ENCODE results near the gene TOM1L2.

TOM1L2 gene

GRCh38 chr17:17820046-17820445 is 152.2 kb downstream of the TOM1L2 start:
- Histone ChIP-seq H3K9me3 (ENCODE audit: insufficient read depth, low read depth, low read length) (no peaks in the 10 kb centered on the region), H3K4me3 (ENCODE audit: low read length) (no peak overlapping the region), H3K27ac (ENCODE audit: low read depth, low read length) (no peak overlapping the region), H3K27me3 (ENCODE audit: insufficient read depth, low read length) (0 out of 2 replicates have a peak, but pooled peaks cover 5% of the 10 kb centered on the region), H3K9ac (ENCODE audit: low read depth, low read length) (no peak overlapping the region), H3K36me3 (ENCODE audit: insufficient read depth, low read length) (peaks cover 49% of the 10 kb centered on the region), H3K4me1 (ENCODE audit: insufficient read depth, low read length) (peaks cover 18% of the 10 kb centered on the region)
- 76% methylated on average over 10 of the region's 10 CpGs for WGBS

- Histone ChIP-seq H3K9ac (ENCODE audit: low read depth, low read length) (no peak overlapping the region), H3K36me3 (ENCODE audit: insufficient read depth, low read length) (peaks cover 54% of the 10 kb centered on the region), H3K9me3 (ENCODE audit: insufficient read depth, low read depth, low read length) (no peaks in the 10 kb centered on the region), H3K4me1 (ENCODE audit: insufficient read depth, low read length) (peaks cover 13% of the 10 kb centered on the region), H3K4me3 (ENCODE audit: low read length) (no peak overlapping the region), H3K27ac (ENCODE audit: low read depth, low read length) (no peak overlapping the region), H3K27me3 (ENCODE audit: insufficient read depth, low read length) (0 out of 2 replicates have a peak, but pooled peaks cover 5% of the 10 kb centered on the region)
- WGBS: 65% methylated on average over 12 of the region's 12 CpGs
Measured at GRCh38 chr17:17819561-17819995, 152.6 kb downstream of the TOM1L2 start.

- Histone ChIP-seq H3K27me3 (ENCODE audit: insufficient read depth, low read length) (0 out of 2 replicates have a peak, but pooled peaks cover 5% of the 10 kb centered on the region), H3K4me1 (ENCODE audit: insufficient read depth, low read length) (peaks cover 9% of the 10 kb centered on the region), H3K4me3 (ENCODE audit: low read length) (no peak overlapping the region), H3K27ac (ENCODE audit: low read depth, low read length) (no peak overlapping the region), H3K9ac (ENCODE audit: low read depth, low read length) (no peak overlapping the region), H3K9me3 (ENCODE audit: insufficient read depth, low read depth, low read length) (no peaks in the 10 kb centered on the region), H3K36me3 (ENCODE audit: insufficient read depth, low read length) (peaks cover 58% of the 10 kb centered on the region)
- 94% methylated on average over 12 of the region's 12 CpGs for WGBS
Measured at GRCh38 chr17:17819111-17819510, 153.1 kb downstream of the TOM1L2 start.

GRCh38 chr17:17818088-17818526 is 154.1 kb downstream of the TOM1L2 start:
- H3K4me1 ChIP-seq (ENCODE audit: insufficient read depth, low read length): peaks cover 3% of the 10 kb centered on the region; the same call in 1 of the 2 replicates

GRCh38 chr17:17817552-17817947 is 154.7 kb downstream of the TOM1L2 start:
- Histone ChIP-seq H3K27me3 (ENCODE audit: insufficient read depth, low read length) (no peaks in the 10 kb centered on the region), H3K4me3 (ENCODE audit: low read length) (no peak overlapping the region)
- 93% methylated on average over 10 of the region's 10 CpGs for WGBS

More at GRCh38 chr17:17818088-17818526, 154.1 kb downstream of the TOM1L2 start:
- Histone ChIP-seq H3K27ac (ENCODE audit: low read depth, low read length) (no peak overlapping the region), H3K9me3 (ENCODE audit: insufficient read depth, low read depth, low read length) (no peaks in the 10 kb centered on the region), H3K27me3 (ENCODE audit: insufficient read depth, low read length) (0 out of 2 replicates have a peak, but pooled peaks cover 4% of the 10 kb centered on the region), H3K9ac (ENCODE audit: low read depth, low read length) (no peak overlapping the region), H3K4me3 (ENCODE audit: low read length) (no peak overlapping the region), H3K36me3 (ENCODE audit: insufficient read depth, low read length) (peaks cover 66% of the 10 kb centered on the region)
- 84% methylated on average over 10 of the region's 10 CpGs for WGBS

DNA sequence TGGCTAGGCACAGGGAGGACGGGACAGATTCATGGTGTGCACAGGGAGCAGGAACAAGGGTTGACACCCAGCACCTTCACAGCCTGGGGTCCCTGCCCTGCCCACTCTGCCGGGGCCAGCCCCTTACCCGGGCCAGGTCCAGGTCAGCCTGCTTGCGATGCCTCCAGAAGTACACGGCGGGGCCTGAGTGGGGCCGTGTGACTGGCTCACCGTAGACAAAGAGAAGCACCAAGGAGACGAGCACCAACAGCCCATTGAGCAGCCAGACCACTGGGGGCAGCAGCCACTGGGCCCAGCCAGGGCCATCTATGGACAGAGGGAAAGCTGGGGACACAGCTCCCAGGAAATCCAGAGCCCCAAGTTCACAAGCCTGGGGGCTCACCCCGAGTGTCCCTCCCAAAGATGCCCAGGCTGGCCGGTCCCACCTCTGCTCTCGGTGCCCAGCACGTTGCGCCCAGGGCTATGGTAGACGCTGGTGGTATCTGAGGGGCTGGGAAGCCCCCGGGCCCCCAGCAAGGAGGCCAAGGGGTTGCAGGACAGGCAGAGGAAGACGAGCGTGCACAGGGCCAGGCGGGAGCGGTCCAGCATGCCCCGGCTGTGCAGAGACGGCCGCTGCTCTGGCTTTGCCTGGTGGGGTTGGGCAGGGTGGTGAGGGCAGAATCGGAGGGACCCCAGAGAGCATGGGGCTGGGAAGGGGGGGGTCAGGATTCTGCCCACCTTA is 155.2 kb downstream of the TOM1L2 start:
- Histone ChIP-seq H3K4me1 (ENCODE audit: insufficient read depth, low read length) (peaks cover 2% of the 10 kb centered on the region), H3K36me3 (ENCODE audit: insufficient read depth, low read length) (peaks cover 70% of the 10 kb centered on the region), H3K27ac (ENCODE audit: low read depth, low read length) (no peak overlapping the region), H3K9ac (ENCODE audit: low read depth, low read length) (no peak overlapping the region), H3K27me3 (ENCODE audit: insufficient read depth, low read length) (no peaks in the 10 kb centered on the region), H3K9me3 (ENCODE audit: insufficient read depth, low read depth, low read length) (no peaks in the 10 kb centered on the region), H3K4me3 (ENCODE audit: low read length) (no peak overlapping the region)
- WGBS: 95% methylated on average over 24 of the region's 24 CpGs

More at GRCh38 chr17:17817552-17817947, 154.7 kb downstream of the TOM1L2 start:
- H3K4me1 ChIP-seq (ENCODE audit: insufficient read depth, low read length): no peaks in the 10 kb centered on the region
- peaks cover 70% of the 10 kb centered on the region for H3K36me3 ChIP-seq (ENCODE audit: insufficient read depth, low read length)
- no peaks in the 10 kb centered on the region for H3K9me3 ChIP-seq (ENCODE audit: insufficient read depth, low read depth, low read length)
- no peak overlapping the region for H3K9ac ChIP-seq (ENCODE audit: low read depth, low read length)
- H3K27ac ChIP-seq (ENCODE audit: low read depth, low read length): no peak overlapping the region

DNA sequence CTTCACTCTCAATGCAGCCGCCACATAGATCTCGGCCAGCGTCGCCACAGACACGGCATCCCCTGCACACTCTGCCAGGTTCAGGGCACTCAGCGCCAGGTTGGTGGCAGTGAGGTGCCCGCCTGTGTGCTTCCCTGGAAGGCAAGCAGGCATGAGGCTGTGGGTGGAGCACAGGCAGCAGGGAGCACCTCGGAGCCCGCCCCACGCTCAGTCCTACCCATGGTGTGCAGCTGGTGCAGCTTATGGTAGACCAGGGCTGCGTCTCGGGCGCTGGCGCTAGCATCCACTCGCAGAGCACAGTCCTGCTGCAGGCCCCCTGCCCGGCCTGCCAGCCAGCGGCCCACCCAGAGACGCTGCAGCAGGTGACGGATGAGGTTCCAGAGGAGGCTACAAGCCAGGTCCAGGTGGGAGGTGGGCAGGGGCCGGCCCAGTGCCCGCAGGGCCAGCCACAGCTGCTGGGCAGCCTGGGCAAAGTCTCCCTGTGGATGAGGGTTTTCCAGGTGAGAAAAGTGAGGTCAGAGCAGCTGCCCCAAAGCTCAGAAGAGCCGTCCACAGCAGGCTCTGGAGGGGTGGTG is 155.9 kb downstream of the TOM1L2 start:
- no peak overlapping the region for H3K4me3 ChIP-seq (ENCODE audit: low read length)
- 96% methylated on average over 22 of the region's 22 CpGs for WGBS
- no peak overlapping the region for H3K27ac ChIP-seq (ENCODE audit: low read depth, low read length)
- H3K9ac ChIP-seq (ENCODE audit: low read depth, low read length): no peak overlapping the region
- H3K4me1 ChIP-seq (ENCODE audit: insufficient read depth, low read length): peaks cover 7% of the 10 kb centered on the region
- no peaks in the 10 kb centered on the region for H3K27me3 ChIP-seq (ENCODE audit: insufficient read depth, low read length)
- peaks cover 70% of the 10 kb centered on the region for H3K36me3 ChIP-seq (ENCODE audit: insufficient read depth, low read length)
- no peaks in the 10 kb centered on the region for H3K9me3 ChIP-seq (ENCODE audit: insufficient read depth, low read depth, low read length)

- Histone ChIP-seq H3K4me3 (ENCODE audit: low read length) (no peak overlapping the region), H3K9ac (ENCODE audit: low read depth, low read length) (no peak overlapping the region), H3K4me1 (ENCODE audit: insufficient read depth, low read length) (peaks cover 14% of the 10 kb centered on the region), H3K27ac (ENCODE audit: low read depth, low read length) (no peak overlapping the region), H3K27me3 (ENCODE audit: insufficient read depth, low read length) (peaks cover 6% of the 10 kb centered on the region), H3K36me3 (ENCODE audit: insufficient read depth, low read length) (peaks cover 70% of the 10 kb centered on the region), H3K9me3 (ENCODE audit: insufficient read depth, low read depth, low read length) (no peaks in the 10 kb centered on the region)
- WGBS: 94% methylated on average over 16 of the region's 17 CpGs
Measured at GRCh38 chr17:17815436-17816200, 156.6 kb downstream of the TOM1L2 start.

DNA sequence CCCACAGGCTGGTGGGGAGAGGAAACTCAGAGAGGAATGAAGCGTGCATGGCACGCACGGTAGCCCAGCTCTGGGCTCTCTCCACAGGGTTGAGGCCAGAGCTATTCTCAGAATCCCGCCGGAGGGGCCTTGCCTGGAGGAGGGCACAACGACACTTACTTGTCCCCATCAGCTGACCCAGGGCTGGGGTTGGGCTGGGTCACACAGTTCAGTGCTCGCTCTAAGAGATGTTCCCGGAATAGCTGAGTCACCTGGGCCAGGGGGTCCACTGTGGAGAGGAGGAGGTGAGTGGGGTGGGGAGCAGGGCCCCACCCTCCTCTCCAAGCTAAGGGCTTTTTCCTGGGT is 157.2 kb downstream of the TOM1L2 start:
- peaks cover 65% of the 10 kb centered on the region for H3K36me3 ChIP-seq (ENCODE audit: insufficient read depth, low read length)
- no peak overlapping the region for H3K9ac ChIP-seq (ENCODE audit: low read depth, low read length)
- peaks cover 17% of the 10 kb centered on the region for H3K4me1 ChIP-seq (ENCODE audit: insufficient read depth, low read length)
- no peaks in the 10 kb centered on the region for H3K9me3 ChIP-seq (ENCODE audit: insufficient read depth, low read depth, low read length)
- no peak overlapping the region for H3K27ac ChIP-seq (ENCODE audit: low read depth, low read length)
- H3K27me3 ChIP-seq (ENCODE audit: insufficient read depth, low read length): peaks cover 12% of the 10 kb centered on the region
- H3K4me3 ChIP-seq (ENCODE audit: low read length): no peak overlapping the region
- 89% methylated on average over 8 of the region's 8 CpGs for WGBS

- Histone ChIP-seq H3K4me3 (ENCODE audit: low read length) (no peak overlapping the region), H3K27ac (ENCODE audit: low read depth, low read length) (no peak overlapping the region)
Measured at GRCh38 chr17:17814162-17815061, 157.8 kb downstream of the TOM1L2 start.

More at GRCh38 chr17:17814162-17815061, 157.8 kb downstream of the TOM1L2 start:
- Histone ChIP-seq H3K9ac (ENCODE audit: low read depth, low read length) (no peak overlapping the region), H3K4me1 (ENCODE audit: insufficient read depth, low read length) (peaks cover 17% of the 10 kb centered on the region), H3K9me3 (ENCODE audit: insufficient read depth, low read depth, low read length) (no peaks in the 10 kb centered on the region), H3K27me3 (ENCODE audit: insufficient read depth, low read length) (peaks cover 16% of the 10 kb centered on the region), H3K36me3 (ENCODE audit: insufficient read depth, low read length) (peaks cover 60% of the 10 kb centered on the region)
- WGBS: 95% methylated on average over 20 of the region's 20 CpGs
